HG02938 (cell line): ENCODE measurements around the gene MYO7B.

Experiments used
- ATAC-seq: cut with Tn5 transposase; IDR thresholded peaks from one replicate; pipeline ENCODE4 v1.9.1; 2021; ENCODE audit warnings: mild to moderate bottlenecking, moderate library complexity; ENCODE audit not compliant: unreplicated experiment

MYO7B gene

GRCh38 chr2:127551221-127551930 is 15.9 kb downstream of the MYO7B start:
- ATAC-seq, result no peak

- no peak for ATAC-seq
Measured at GRCh38 chr2:127552336-127552735, 16.9 kb downstream of the MYO7B start.

GRCh38 chr2:127552846-127553245 is 17.4 kb downstream of the MYO7B start:
- ATAC-seq, result no peak

GRCh38 chr2:127558911-127559310 is 23.4 kb downstream of the MYO7B start:
- no peak for ATAC-seq

GRCh38 chr2:127559454-127559853 is 24.0 kb downstream of the MYO7B start:
- no peak for ATAC-seq

- no peak for ATAC-seq
Measured at GRCh38 chr2:127560201-127560930, 24.9 kb downstream of the MYO7B start.

GRCh38 chr2:127560931-127561280 is 25.4 kb downstream of the MYO7B start:
- no peak for ATAC-seq

GRCh38 chr2:127561371-127561770 is 25.9 kb downstream of the MYO7B start:
- no peak for ATAC-seq

GRCh38 chr2:127562936-127563335 is 27.5 kb downstream of the MYO7B start:
- no peak for ATAC-seq

- peak; percentile 98 for ATAC-seq
Measured at GRCh38 chr2:127563458-127564428, 28.3 kb downstream of the MYO7B start.

GRCh38 chr2:127564429-127565260 is 29.2 kb downstream of the MYO7B start:
- no peak for ATAC-seq

GRCh38 chr2:127565261-127566138 is 30.0 kb downstream of the MYO7B start:
- ATAC-seq, result no peak

GRCh38 chr2:127566139-127566417 is 30.6 kb downstream of the MYO7B start:
- no peak for ATAC-seq

GRCh38 chr2:127566576-127566975 is 31.1 kb downstream of the MYO7B start:
- no peak for ATAC-seq

GRCh38 chr2:127567351-127567854 is 31.9 kb downstream of the MYO7B start:
- no peak for ATAC-seq

- ATAC-seq, result no peak
Measured at GRCh38 chr2:127568128-127568527, 32.6 kb downstream of the MYO7B start.

- ATAC-seq, result no peak
Measured at GRCh38 chr2:127569666-127570065, 34.2 kb downstream of the MYO7B start.

- ATAC-seq, result no peak
Measured at GRCh38 chr2:127570282-127571250, 35.1 kb downstream of the MYO7B start.
